Mesendoderm (in vitro differentiated cells): Measurements from ENCODE around the gene ARHGAP32. TPM values are rescaled to one million over a fixed set of nuclear protein-coding genes. Genes with fewer than 3 reads are reported as not detected.
A peak's percentile ranks its signal among the peaks of the same experiment; 100 is the strongest.

Experiments
- DNase-seq: peaks from one replicate; pipeline ENCODE4 v3.0.0; 2013
- H2AK5ac ChIP-seq: 2 replicates; pipeline ENCODE4 v1.6.1; 2013; ENCODE audit warnings: low read length, inconsistent platforms
- H2BK120ac ChIP-seq: 2 replicates; pipeline ENCODE4 v1.6.1; 2013; ENCODE audit warnings: low read depth, mild to moderate bottlenecking, low read length, moderate library complexity, mixed read lengths
- H2BK15ac ChIP-seq: replicated peaks from 2 replicates; pipeline ENCODE4 v1.6.1; 2013; ENCODE audit warnings: low read depth, mild to moderate bottlenecking, moderate library complexity
- H2BK5ac ChIP-seq: 2 replicates; pipeline ENCODE4 v1.6.1; 2013; ENCODE audit warnings: low read length, inconsistent platforms
- H3K18ac ChIP-seq: 2 replicates; pipeline ENCODE4 v1.6.1; 2013; ENCODE audit warnings: mild to moderate bottlenecking, low read length, mixed read lengths
- H3K23ac ChIP-seq: one replicate; pipeline ENCODE4 v1.6.1; 2013; ENCODE audit warnings: low read length
- H3K27ac ChIP-seq: 2 replicates; pipeline ENCODE4 v1.5.1; 2013; ENCODE audit warnings: low read depth, mild to moderate bottlenecking, inconsistent platforms, low read length, moderate library complexity
- H3K27me3 ChIP-seq: 2 replicates; pipeline ENCODE4 v1.6.1; 2013; ENCODE audit warnings: low read length, control low read depth, mild to moderate bottlenecking, inconsistent platforms; ENCODE audit not compliant: insufficient read depth, poor library complexity
- H3K36me3 ChIP-seq: 2 replicates; pipeline ENCODE4 v1.6.1; 2013; ENCODE audit warnings: low read length, inconsistent platforms; ENCODE audit not compliant: control insufficient read depth, insufficient read depth
- H3K4ac ChIP-seq: one replicate; pipeline ENCODE4 v1.6.1; 2013; ENCODE audit warnings: low read depth, mild to moderate bottlenecking, low read length, moderate library complexity
- H3K4me1 ChIP-seq: 2 replicates; pipeline ENCODE4 v1.6.1; 2013; ENCODE audit warnings: low read depth, low read length, inconsistent platforms; ENCODE audit not compliant: control insufficient read depth
- H3K4me2 ChIP-seq: 2 replicates; pipeline ENCODE4 v1.6.1; 2013; ENCODE audit warnings: low read length
- H3K4me3 ChIP-seq: 2 replicates; pipeline ENCODE4 v1.5.1; 2013; ENCODE audit warnings: mild to moderate bottlenecking, low read length
- H3K56ac ChIP-seq: one replicate; pipeline ENCODE4 v1.6.1; 2013; ENCODE audit warnings: low read length
- H3K79me1 ChIP-seq: 2 replicates; pipeline ENCODE4 v1.6.1; 2013; ENCODE audit warnings: low read length, inconsistent platforms
- H3K79me2 ChIP-seq: 2 replicates; pipeline ENCODE4 v1.6.1; 2013; ENCODE audit warnings: mild to moderate bottlenecking, low read length; ENCODE audit not compliant: control insufficient read depth, insufficient read depth
- H3K9ac ChIP-seq: 2 replicates; pipeline ENCODE4 v1.6.1; 2013; ENCODE audit warnings: low read length, inconsistent platforms
- H4K5ac ChIP-seq: one replicate; pipeline ENCODE4 v1.6.1; 2013; ENCODE audit warnings: low read length
- H4K8ac ChIP-seq: one replicate; pipeline ENCODE4 v1.6.1; 2013; ENCODE audit warnings: low read depth, mild to moderate bottlenecking, control low read depth, low read length, moderate library complexity
- WGBS: extraction: QIAGEN DNeasy Blood & Tissue Kit; methylation state at CpG from one replicate; pipeline ENCODE4 v1.1.7; 2013; ENCODE audit warnings: low lambda C conversion rate, missing lambda C conversion rate; ENCODE audit not compliant: insufficient coverage; ENCODE audit errors: extremely low coverage; 5-methylcytosine and 5-hydroxymethylcytosine counted together
- polyA plus RNA-seq, 2 experiments: library from polyadenylated mRNA; stranded (reverse); fragments of 200-250 nt; gene quantifications; one replicate each; pipeline ENCODE4 v1.2.3, GENCODE V29; 2013

ARHGAP32 gene
- polyA plus RNA-seq (2013, experiment 1 of 2), result 6.1 TPM
- polyA plus RNA-seq (2013, experiment 2 of 2), result 6.3 TPM

DNA sequence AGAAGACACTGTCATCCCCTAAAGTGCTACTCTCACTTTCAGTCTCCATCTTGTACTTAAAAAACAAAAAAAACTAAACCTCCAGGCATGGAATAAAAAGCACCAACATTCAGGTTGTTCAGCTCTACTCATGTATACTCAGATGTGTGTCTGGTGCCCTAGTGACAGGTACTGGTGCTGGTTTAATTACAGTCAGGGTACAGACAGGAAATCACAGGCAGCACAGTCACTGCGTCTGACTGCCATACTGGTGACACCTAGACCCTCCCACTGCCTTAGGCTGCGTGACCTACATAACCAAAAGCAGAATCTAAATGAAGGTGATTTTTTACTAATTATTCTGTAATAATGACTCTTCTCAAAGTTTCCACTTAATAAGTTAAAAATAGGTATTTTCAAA is at the start of gene ARHGAP32:
ARHGAP32 (minus strand) TSS at position 176 of the 400 bp plus-strand sequence; CDS start at position 49, 127 bp downstream.
- no peak within 1 kb of the TSS for H2BK15ac ChIP-seq
- H2BK120ac ChIP-seq, result no peak within 1 kb of the TSS
- peaks cover 6% of the 10 kb centered on the region for H3K79me1 ChIP-seq
- H3K27ac ChIP-seq, result no peak within 1 kb of the TSS
- no peak within 1 kb of the TSS for H3K23ac ChIP-seq
- H3K9ac ChIP-seq, result no peak within 1 kb of the TSS
- WGBS, result no CpG with 5 or more reads among the region's 2 CpGs
- H3K4ac ChIP-seq, result no peak within 1 kb of the TSS
- H3K4me3 ChIP-seq, result no peak within 1 kb of the TSS
- no peak within 1 kb of the TSS for H4K5ac ChIP-seq
- H3K4me1 ChIP-seq, result peaks cover 5% of the 10 kb centered on the region
- H3K56ac ChIP-seq, result peak within 1 kb of the TSS; percentile 36
- H4K8ac ChIP-seq, result no peak within 1 kb of the TSS
- H3K18ac ChIP-seq, result peak within 1 kb of the TSS; percentile 35
- H2BK5ac ChIP-seq, result no peak within 1 kb of the TSS
- H3K36me3 ChIP-seq, result no peaks in the 10 kb centered on the region
- peaks cover 2% of the 10 kb centered on the region for H3K79me2 ChIP-seq
- H3K27me3 ChIP-seq, result no peaks in the 10 kb centered on the region
- peak; percentile 83 for DNase-seq
- H2AK5ac ChIP-seq, result no peak within 1 kb of the TSS
- no peak within 1 kb of the TSS for H3K4me2 ChIP-seq

DNA sequence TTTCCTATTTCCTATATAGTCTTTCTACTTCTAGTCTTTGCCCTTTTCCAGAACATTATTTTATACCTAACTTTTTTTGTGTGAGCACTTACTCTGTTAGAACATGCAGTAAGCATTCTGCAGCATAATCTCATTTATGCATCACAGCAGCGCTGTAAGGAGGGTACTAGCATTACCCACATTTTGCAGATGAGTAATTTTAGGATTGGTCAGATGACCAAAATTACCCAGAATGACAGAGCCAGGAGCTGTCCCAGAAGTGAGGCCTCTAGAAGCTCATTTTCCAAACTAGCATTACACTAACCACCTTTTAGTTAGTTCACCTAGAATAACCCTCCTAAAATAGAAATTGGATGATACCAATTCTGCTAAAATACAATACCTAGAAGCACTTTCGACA is 47.1 kb upstream of the ARHGAP32 start:
- H3K9ac ChIP-seq, result no peak overlapping the region
- H3K23ac ChIP-seq, result no peak overlapping the region
- no peak overlapping the region for H2BK5ac ChIP-seq
- no peak overlapping the region for H2BK120ac ChIP-seq
- no CpG with 5 or more reads among the region's 2 CpGs for WGBS
- peaks cover 3% of the 10 kb centered on the region for H3K79me2 ChIP-seq
- H4K5ac ChIP-seq, result no peak overlapping the region
- H4K8ac ChIP-seq, result no peak overlapping the region
- no peak for DNase-seq
- peaks cover 9% of the 10 kb centered on the region for H3K79me1 ChIP-seq
- H3K4ac ChIP-seq, result no peak overlapping the region
- no peak overlapping the region for H3K4me2 ChIP-seq
- no peak overlapping the region for H3K56ac ChIP-seq
- H2BK15ac ChIP-seq, result no peak overlapping the region
- no peak overlapping the region for H2AK5ac ChIP-seq
- H3K18ac ChIP-seq, result no peak overlapping the region
- no peaks in the 10 kb centered on the region for H3K27me3 ChIP-seq
- H3K4me3 ChIP-seq, result no peak overlapping the region
- no peaks in the 10 kb centered on the region for H3K4me1 ChIP-seq
- H3K36me3 ChIP-seq, result no peaks in the 10 kb centered on the region
- H3K27ac ChIP-seq, result no peak overlapping the region

DNA sequence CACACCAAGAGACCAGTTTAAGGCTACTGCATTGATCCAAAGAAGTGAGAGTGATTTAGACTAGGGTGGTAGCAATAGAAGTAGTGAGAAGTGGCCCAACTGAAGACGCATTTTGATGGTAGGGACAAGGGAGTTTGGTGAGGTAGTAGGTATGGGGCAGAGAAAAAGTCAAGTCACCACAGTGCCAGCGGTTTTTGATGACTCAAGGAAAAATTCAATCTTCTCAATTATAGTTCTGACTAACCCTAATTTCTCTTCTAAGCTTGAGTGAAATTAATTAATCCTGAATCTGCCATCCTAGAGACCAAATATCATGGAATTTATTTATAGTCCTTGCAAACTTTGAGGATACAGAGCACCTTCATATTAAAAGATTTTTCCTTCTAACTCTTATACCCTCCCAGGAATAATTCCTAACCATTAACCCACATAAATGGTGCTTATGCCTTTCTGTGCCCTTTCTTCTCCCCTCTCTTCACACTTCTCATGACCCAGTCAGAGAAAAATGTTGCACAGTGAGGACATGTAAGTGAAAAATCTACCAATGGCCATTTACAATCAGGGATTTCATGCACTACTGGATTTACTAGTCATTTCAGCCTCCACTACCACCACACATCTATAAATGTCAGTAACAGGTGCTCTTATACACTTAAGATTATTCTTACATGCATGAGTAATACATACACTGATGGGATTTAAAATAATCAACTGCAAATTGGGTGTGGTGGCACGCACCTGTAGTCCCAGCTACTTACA is 45.9 kb upstream of the ARHGAP32 start:
- Histone ChIP-seq H2AK5ac (no peak overlapping the region), H3K4me2 (no peak overlapping the region), H3K18ac (no peak overlapping the region), H3K79me2 (peaks cover 3% of the 10 kb centered on the region), H3K36me3 (no peaks in the 10 kb centered on the region), H3K56ac (no peak overlapping the region), H3K4me3 (no peak overlapping the region), H3K23ac (no peak overlapping the region), H4K8ac (no peak overlapping the region), H3K4ac (no peak overlapping the region), H3K79me1 (peaks cover 9% of the 10 kb centered on the region), H3K27ac (no peak overlapping the region), H3K9ac (no peak overlapping the region), H2BK5ac (no peak overlapping the region), H3K27me3 (no peaks in the 10 kb centered on the region), H2BK15ac (no peak overlapping the region), H3K4me1 (no peaks in the 10 kb centered on the region), H2BK120ac (no peak overlapping the region), H4K5ac (no peak overlapping the region)
- no CpG with 5 or more reads among the region's 3 CpGs for WGBS
- no peak for DNase-seq

DNA sequence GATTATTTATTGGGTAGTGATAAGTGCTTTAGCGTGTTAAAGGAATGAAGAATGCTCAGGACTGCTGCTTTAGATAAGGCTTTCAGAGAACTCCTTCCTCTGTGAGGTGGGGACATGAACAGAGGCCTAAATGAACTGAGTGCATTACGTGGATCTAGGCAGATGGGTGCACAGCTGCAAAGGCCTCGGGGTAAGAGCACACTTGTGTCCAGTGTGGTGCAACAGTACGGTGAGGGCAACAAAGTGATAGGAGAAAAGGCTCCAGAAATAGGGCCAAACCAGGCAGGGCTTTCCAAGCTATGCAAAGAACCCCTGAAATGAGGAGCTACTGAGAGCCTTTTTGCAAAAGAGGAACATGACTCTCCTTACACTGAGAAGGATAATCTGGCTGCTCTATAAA is 45.3 kb upstream of the ARHGAP32 start:
- H2BK120ac ChIP-seq, result no peak overlapping the region
- H3K36me3 ChIP-seq, result no peaks in the 10 kb centered on the region
- H3K4me1 ChIP-seq, result no peaks in the 10 kb centered on the region
- no peak overlapping the region for H2BK15ac ChIP-seq
- H3K4ac ChIP-seq, result no peak overlapping the region
- H4K8ac ChIP-seq, result no peak overlapping the region
- no peaks in the 10 kb centered on the region for H3K27me3 ChIP-seq
- no peak overlapping the region for H3K4me2 ChIP-seq
- no peak overlapping the region for H3K56ac ChIP-seq
- H3K79me1 ChIP-seq, result peaks cover 6% of the 10 kb centered on the region
- WGBS, result no CpG with 5 or more reads among the region's 4 CpGs
- peaks cover 2% of the 10 kb centered on the region for H3K79me2 ChIP-seq
- no peak overlapping the region for H4K5ac ChIP-seq
- no peak overlapping the region for H3K27ac ChIP-seq
- no peak overlapping the region for H2BK5ac ChIP-seq
- H2AK5ac ChIP-seq, result no peak overlapping the region
- no peak overlapping the region for H3K9ac ChIP-seq
- H3K18ac ChIP-seq, result no peak overlapping the region
- no peak overlapping the region for H3K4me3 ChIP-seq
- no peak overlapping the region for H3K23ac ChIP-seq
- peak; percentile 30 for DNase-seq

DNA sequence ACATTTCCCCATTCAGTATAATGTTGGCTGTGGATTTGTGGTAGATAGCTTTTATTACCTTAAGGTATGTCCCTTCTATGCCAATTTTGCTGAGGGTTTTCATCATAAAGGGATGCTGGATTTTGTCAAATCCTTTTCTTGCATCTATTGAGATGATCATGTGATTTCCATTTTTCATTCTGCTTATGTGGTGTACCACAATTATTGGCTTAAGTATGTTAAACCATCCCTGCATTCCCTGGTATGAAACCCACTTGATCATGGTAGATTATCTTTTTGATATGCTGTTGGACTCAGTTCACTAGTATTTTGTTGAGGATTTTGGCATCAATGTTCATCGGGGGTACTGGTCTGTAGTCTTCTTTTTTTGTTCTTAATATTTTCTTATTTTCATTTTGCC is 44.7 kb upstream of the ARHGAP32 start:
- H3K18ac ChIP-seq, result no peak overlapping the region
- H2AK5ac ChIP-seq, result no peak overlapping the region
- no peak overlapping the region for H2BK120ac ChIP-seq
- H4K8ac ChIP-seq, result no peak overlapping the region
- no peak for DNase-seq
- no peak overlapping the region for H4K5ac ChIP-seq
- H2BK5ac ChIP-seq, result no peak overlapping the region
- peaks cover 6% of the 10 kb centered on the region for H3K79me1 ChIP-seq
- H3K36me3 ChIP-seq, result no peaks in the 10 kb centered on the region
- no peak overlapping the region for H3K4me2 ChIP-seq
- H3K4ac ChIP-seq, result no peak overlapping the region
- peaks cover 2% of the 10 kb centered on the region for H3K79me2 ChIP-seq
- no peak overlapping the region for H3K9ac ChIP-seq
- no peaks in the 10 kb centered on the region for H3K4me1 ChIP-seq
- WGBS, result no CpG with 5 or more reads among the region's 1 CpG
- H3K23ac ChIP-seq, result no peak overlapping the region
- H3K4me3 ChIP-seq, result no peak overlapping the region
- no peak overlapping the region for H3K27ac ChIP-seq
- no peak overlapping the region for H2BK15ac ChIP-seq
- no peaks in the 10 kb centered on the region for H3K27me3 ChIP-seq
- H3K56ac ChIP-seq, result no peak overlapping the region

DNA sequence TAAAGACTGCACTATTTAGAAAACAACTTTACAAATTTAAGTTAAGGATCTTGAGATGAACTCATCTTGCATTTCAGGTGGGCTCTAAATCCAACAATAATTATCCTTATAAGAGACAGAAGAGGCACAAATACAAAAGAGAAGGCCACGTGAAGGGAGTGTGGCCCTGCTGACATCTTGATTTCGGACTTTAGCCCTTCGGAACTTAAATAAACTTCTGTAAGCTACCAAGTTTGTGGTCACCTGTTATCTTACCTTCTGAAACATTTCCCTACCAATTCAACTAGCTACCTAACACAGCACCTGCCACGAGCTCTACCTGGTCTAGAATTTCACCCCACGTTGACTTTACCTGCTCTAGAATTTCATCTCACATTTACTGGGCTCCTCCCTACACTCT is 42.9 kb upstream of the ARHGAP32 start:
- Histone ChIP-seq H3K4me1 (no peaks in the 10 kb centered on the region), H2AK5ac (no peak overlapping the region), H3K4me2 (no peak overlapping the region), H2BK5ac (no peak overlapping the region), H3K23ac (no peak overlapping the region), H3K36me3 (no peaks in the 10 kb centered on the region), H2BK15ac (no peak overlapping the region), H3K4ac (no peak overlapping the region), H3K27ac (no peak overlapping the region), H4K8ac (no peak overlapping the region), H2BK120ac (no peak overlapping the region), H3K79me2 (peaks cover 2% of the 10 kb centered on the region), H3K27me3 (no peaks in the 10 kb centered on the region), H3K56ac (no peak overlapping the region), H3K18ac (no peak overlapping the region), H3K4me3 (no peak overlapping the region), H3K9ac (no peak overlapping the region), H3K79me1 (peaks cover 6% of the 10 kb centered on the region), H4K5ac (no peak overlapping the region)
- no CpG with 5 or more reads among the region's 5 CpGs for WGBS
- no peak for DNase-seq
